Measurements from ENCODE around the gene MSH5. TPM values are rescaled to one million over a fixed set of nuclear protein-coding genes. Genes with fewer than 3 reads are reported as not detected.

Gene MSH5
- total and polyA plus RNA-seq, 2 of the 13 experiments (the other 11 are each of a cell fraction or from before 2014, with no cell fraction given), result 10.2 to 38.7 TPM

GRCh38 chr6:31806470-31807272 is 66.9 kb downstream of the MSH5 start, which contains the start of gene LSM2 (continued):
- TF ChIP-seq ZNF318 (CRISPR knock-in tag; IDR thresholded peaks at IDR 0.05) (peak; percentile 84; the same call in 1 of the 2 replicates), YY1 (IDR thresholded peaks at IDR 0.05; ENCODE audit: insufficient read depth, insufficient replicate concordance, low read depth, low read length) (peak; percentile 84), NFATC3 (CRISPR knock-in tag; IDR thresholded peaks at IDR 0.05) (peak; percentile 94; the same call in 1 of the 2 replicates), NCOA2 (CRISPR knock-in tag; IDR thresholded peaks at IDR 0.05) (peak; percentile 60; the same call in 1 of the 2 replicates), TFDP1 (CRISPR knock-in tag; IDR thresholded peaks at IDR 0.05; ENCODE audit: borderline replicate concordance) (peak; percentile 88), ATF3 (CRISPR knock-in tag; IDR thresholded peaks at IDR 0.05) (peak; percentile 43; the same call in 1 of the 2 replicates), ZNF543 (CRISPR knock-in tag; IDR thresholded peaks at IDR 0.05) (peak; percentile 75; the same call in 1 of the 2 replicates), CBFB (CRISPR knock-in tag; IDR thresholded peaks at IDR 0.05) (peak; percentile 83), SOX6 (IDR thresholded peaks at IDR 0.05) (no peak), SOX6 (CRISPR knock-in tag; IDR thresholded peaks at IDR 0.05) (peak; percentile 89), ZNF12 (CRISPR knock-in tag; IDR thresholded peaks at IDR 0.05) (0 out of 2 replicates have a peak, but pooled peaks have one; percentile 51), FOSL2 (CRISPR knock-in tag; IDR thresholded peaks at IDR 0.05) (peak; percentile 63), IKZF1 (IDR thresholded peaks at IDR 0.05) (no peak), NFE2 (CRISPR knock-in tag; IDR thresholded peaks at IDR 0.05) (no peak), ETV6 (CRISPR knock-in tag; conservative IDR thresholded peaks at IDR 0.05) (peak; percentile 66; the same call in 1 of the 2 replicates), ZNF430 (CRISPR knock-in tag; IDR thresholded peaks at IDR 0.05) (peak; percentile 96), MEF2D (CRISPR knock-in tag; IDR thresholded peaks at IDR 0.05) (peak; percentile 60)

Measured in HepG2 (cell line).